GM12891 (cell line): ENCODE results near the gene GABRP.

ENCODE experiments used
- POLR2A ChIP-seq: IDR thresholded peaks from 2 replicates; pipeline ENCODE4 v1.6.1; 2011; ENCODE audit warnings: low read depth, low read length, control low read depth
- POLR2AphosphoS5 ChIP-seq: IDR thresholded peaks from 2 replicates; pipeline ENCODE4 v1.6.1; 2011; ENCODE audit warnings: low read depth, low read length, control low read depth
- TAF1 ChIP-seq: IDR thresholded peaks from 2 replicates; pipeline ENCODE4 v1.6.1; 2011; ENCODE audit warnings: low read depth, low read length, control low read depth

DNA sequence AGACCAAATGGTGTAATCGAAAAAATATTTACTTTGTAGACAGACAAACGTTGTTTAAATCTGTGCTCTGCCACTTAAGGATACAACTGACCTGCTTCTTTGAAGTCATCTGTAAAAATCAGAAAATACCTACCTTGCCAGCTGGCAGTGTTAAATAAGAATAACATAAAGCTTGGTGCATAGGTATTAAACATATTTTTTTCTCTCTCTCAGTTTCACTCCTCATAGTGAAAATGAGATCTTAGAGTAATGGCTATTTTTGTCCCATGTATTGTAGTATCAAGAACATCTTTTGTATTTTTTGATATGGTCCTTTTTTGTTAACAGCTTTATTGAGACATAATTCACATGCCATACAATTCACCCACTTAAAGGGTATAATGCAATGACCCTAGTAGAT lies 60.3 kb downstream of the GABRP start:
- TF ChIP-seq POLR2AphosphoS5: no peak
- TF ChIP-seq POLR2A: no peak
- TF ChIP-seq TAF1: no peak
